Measurements from ENCODE around the gene B3GNT2. TPM values are rescaled to one million over a fixed set of nuclear protein-coding genes. Genes with fewer than 3 reads are reported as not detected.

B3GNT2 gene
- polyA plus RNA-seq, 1 of the 3 experiments (the other 2 are of a cell fraction): 6.3 TPM

- TF ChIP-seq REST (IDR thresholded peaks at IDR 0.05; ENCODE audit: low read depth, low read length): no peak
Observed at GRCh38 chr2:62219407-62220159, 23.7 kb downstream of the B3GNT2 start (continued).

GRCh38 chr2:62221141-62221540 lies 25.2 kb downstream of the B3GNT2 start:
- Histone ChIP-seq H3F3A (replicated peaks; ENCODE audit: insufficient read depth) (no peaks in the 10 kb centered on the region), H3K27ac (ENCODE audit: low read depth in 2 of 2, low read length in 1 of 2) (no peak overlapping the region), H3K27me3 (ENCODE audit: insufficient read depth) (no peaks in the 10 kb centered on the region), H3K79me2 (ENCODE audit: insufficient read depth) (peaks cover 12% of the 10 kb centered on the region; the same call in 1 of the 2 replicates), H2AFZ (ENCODE audit: low read depth) (no peak overlapping the region), H4K20me1 (ENCODE audit: insufficient read depth) (no peaks in the 10 kb centered on the region), H3K4me2 (no peak overlapping the region), H3K9me2 (no peaks in the 10 kb centered on the region), H3K9me3 (no peaks in the 10 kb centered on the region), H3K4me1 (ENCODE audit: control insufficient read depth in 1 of 2, insufficient read depth in 2 of 2, low read depth in 1 of 2, low read length in 1 of 2) (no peaks in the 10 kb centered on the region; a peak in 1 of 4 replicates), H3K9ac (no peak overlapping the region), H3K4me3 (ENCODE audit: low read depth in 2 of 2, low read length in 1 of 2) (no peak overlapping the region), H3K36me3 (replicated peaks in 1 of 2; ENCODE audit: control insufficient read depth in 1 of 2, insufficient read depth in 2 of 2, low read length in 1 of 2) (peaks cover 26 to 28% of the 10 kb centered on the region in 2 experiments)
- ChIA-PET CTCF (interaction anchor here (1.3 kb wide), 1 partner anchor 16 kb away, joined by 3 read pairs; no protein-coding TSS in a partner anchor), POLR2A (no interaction called here)
- no peak for DNase-seq
- WGBS (ENCODE audit: low lambda C conversion rate): 83% methylated on average over 1 of the region's 1 CpG
- TF ChIP-seq SIN3A (IDR thresholded peaks at IDR 0.05; ENCODE audit: borderline replicate concordance, low read depth, low read length) (no peak), EP300 (IDR thresholded peaks at IDR 0.05; ENCODE audit: borderline replicate concordance in 1 of 2, low read depth in 1 of 2, low read length in 1 of 2) (no peak), MEF2A (IDR thresholded peaks at IDR 0.05; ENCODE audit: borderline replicate concordance, low read depth) (no peak), CHD2 (IDR thresholded peaks at IDR 0.05; ENCODE audit: low read length, partially characterized antibody) (no peak), REST (IDR thresholded peaks at IDR 0.05; ENCODE audit: low read depth, low read length) (no peak), JUND (IDR thresholded peaks at IDR 0.05) (no peak), FOXM1 (IDR thresholded peaks at IDR 0.05; ENCODE audit: low read depth) (no peak), PBX3 (IDR thresholded peaks at IDR 0.05) (no peak), TAF1 (IDR thresholded peaks at IDR 0.05; ENCODE audit: borderline replicate concordance, low read depth, low read length) (no peak), GABPA (IDR thresholded peaks at IDR 0.05; ENCODE audit: low read depth) (no peak), MAX (IDR thresholded peaks at IDR 0.05; ENCODE audit: low read depth) (no peak), YY1 (IDR thresholded peaks at IDR 0.05; ENCODE audit: low read depth) (no peak), RXRA (IDR thresholded peaks at IDR 0.05; ENCODE audit: borderline replicate concordance, low read depth) (no peak), POLR2AphosphoS5 (IDR thresholded peaks at IDR 0.05; ENCODE audit: low read depth, low read length) (no peak), GATA2 (CRISPR knock-in tag; IDR thresholded peaks at IDR 0.05) (no peak), FOXJ3 (CRISPR knock-in tag; IDR thresholded peaks at IDR 0.05) (no peak)
